Measurements from ENCODE around the gene ZNF569.
"Not testable (repeated sequence)": the region's sequence is repeated elsewhere in the genome, so short reads cannot be mapped to it uniquely, and the experiment has no call there.

The ZNF569 gene

GRCh38 chr19:37466798-37467607 lies at the start of gene ZNF569:
Gene ZNF569 (minus strand): TSS chr19:37467444. CDS start chr19:37444921, 22,523 bp downstream.
- peak; percentile 92 for DNase-seq

- peak; percentile 5 for DNase-seq
These were observed 46.2 kb upstream of the ZNF569 start for GRCh38 chr19:37513397-37513796.

- no peak for DNase-seq
These were observed 44.6 kb upstream of the ZNF569 start for GRCh38 chr19:37511821-37512220.

- no peak for DNase-seq
These were observed 43.9 kb upstream of the ZNF569 start for GRCh38 chr19:37511186-37511585.

- no peak for DNase-seq
These were observed 39.9 kb upstream of the ZNF569 start for GRCh38 chr19:37507167-37507464.

GRCh38 chr19:37506387-37507166 lies 39.3 kb upstream of the ZNF569 start, which contains the start of gene ZNF793:
Gene ZNF793 (plus strand): TSS chr19:37506939. CDS start chr19:37523440, 16,501 bp downstream.
- DNase-seq = peak; percentile 71

GRCh38 chr19:37505958-37506386 lies 38.7 kb upstream of the ZNF569 start:
- DNase-seq = no peak

- no peak for DNase-seq
These were observed 25.0 kb upstream of the ZNF569 start for GRCh38 chr19:37492213-37492612.

- DNase-seq = no peak
These were observed 17.3 kb upstream of the ZNF569 start for GRCh38 chr19:37484406-37485168.

GRCh38 chr19:37472165-37472564 lies 4.9 kb upstream of the ZNF569 start:
- DNase-seq = no peak

GRCh38 chr19:37470216-37470615 lies 3.0 kb upstream of the ZNF569 start:
- DNase-seq = no peak

- DNase-seq = peak; percentile 89
These were observed 1.9 kb upstream of the ZNF569 start, which contains the start of gene ZNF570 for GRCh38 chr19:37468961-37469777. Gene ZNF570 (plus strand): TSS chr19:37469356. CDS start chr19:37470355, 999 bp downstream.

- no peak for DNase-seq
These were observed 405 bp upstream of the ZNF569 start for GRCh38 chr19:37467608-37468090.

GRCh38 chr19:37466277-37466797 lies 907 bp downstream of the ZNF569 start:
- no peak for DNase-seq

- DNase-seq = no peak
These were observed 14.6 kb downstream of the ZNF569 start for GRCh38 chr19:37452500-37453245.

- DNase-seq = no peak
These were observed 53.7 kb downstream of the ZNF569 start for GRCh38 chr19:37413313-37414084.

- no peak for DNase-seq
These were observed 54.5 kb downstream of the ZNF569 start for GRCh38 chr19:37412700-37413099.

- not testable (repeated sequence) for DNase-seq
These were observed 61.0 kb downstream of the ZNF569 start for GRCh38 chr19:37406140-37406846.

GRCh38 chr19:37403403-37403802 lies 63.8 kb downstream of the ZNF569 start:
- DNase-seq = no peak

- DNase-seq = no peak
These were observed 66.2 kb downstream of the ZNF569 start for GRCh38 chr19:37401078-37401477.

Measured in activated CD4-positive, alpha-beta T cell treated with anti-CD3 and anti-CD28 coated beads, Interleukin-10, Interleukin-2, amounts not matched to agents 100 ng/mL and 50 ng/mL, durations not matched to agents 16 hours and 8 hours (primary cell).